Stomach (tissue), 9 donors: ENCODE results near the gene CACNB2. TPM values are rescaled to one million over a fixed set of nuclear protein-coding genes. Genes with fewer than 3 reads are reported as not detected.

Experiments used
- DNase-seq, 2 donors: peaks; one replicate each; pipeline versions ENCODE4 v3.0.0 to v3.0.0-alpha.2; 2013 to 2019
- H3K27ac ChIP-seq, 5 donors: fragments of 200-600 bp in 4 of 5; sonication (generic) in 4 of 5; one replicate each; pipeline ENCODE4 v1.5.1; 2013 to 2019; ENCODE audit warnings: mild to moderate bottlenecking in 1 of 5, moderate library complexity in 1 of 5
- H3K27me3 ChIP-seq, 3 donors: fragments of 200-600 bp; sonication (generic); one replicate each; pipeline ENCODE4 v1.5.1; 2017 to 2019; ENCODE audit warnings: mixed run types in 1 of 3
- H3K36me3 ChIP-seq, 4 donors: fragments of 200-600 bp; sonication (generic); 1 replicate in 3 of 4; 2 replicates in 1 of 4; pipeline ENCODE4 v1.5.1; 2016 to 2019
- H3K4me1 ChIP-seq, 4 donors: fragments of 200-600 bp; sonication (generic); one replicate each; pipeline ENCODE4 v1.5.1; 2016 to 2019
- H3K4me3 ChIP-seq, 4 donors: fragments of 200-600 bp; sonication (generic) in 3 of 4; one replicate each; pipeline ENCODE4 v1.5.1; 2016 to 2019; ENCODE audit warnings: mild to moderate bottlenecking in 1 of 4
- H3K9me3 ChIP-seq, 4 donors: fragments of 200-600 bp; sonication (generic); one replicate each; pipeline ENCODE4 v1.5.1; 2016 to 2019
- EP300 ChIP-seq: sonication (generic); formaldehyde crosslinking; IDR thresholded peaks from one replicate; pipeline ENCODE4 v1.6.1; 2017; ENCODE audit warnings: antibody characterized with exemption
- POLR2A ChIP-seq, 4 donors: fragments of 450-650 bp; IDR thresholded peaks; one replicate each; pipeline ENCODE4 v1.6.1; 2016; ENCODE audit warnings: antibody characterized with exemption in 4 of 4, control low read depth in 2 of 4, mild to moderate bottlenecking in 1 of 4, moderate library complexity in 1 of 4
- POLR2AphosphoS5 ChIP-seq, 3 donors: sonication (generic); formaldehyde crosslinking; IDR thresholded peaks; one replicate each; pipeline ENCODE4 v1.6.1; 2016; ENCODE audit warnings: antibody characterized with exemption in 3 of 3
- WGBS, 5 donors: extraction: QIAGEN DNeasy Blood & Tissue Kit in 3 of 5; methylation state at CpG; one replicate each; pipeline versions ENCODE4 v1.1.5 to v1.1.7; 2013 to 2018; 5-methylcytosine and 5-hydroxymethylcytosine counted together
- intact Hi-C: fragments of 100-400 bp; cut with DNase I; formaldehyde crosslinking; loops from one replicate; pipeline ENCODE4 v1.15.1; 2023; ENCODE audit warnings: low total_unique reads
- polyA plus RNA-seq, 3 donors: library from polyadenylated mRNA; stranded (reverse); fragments of 200-250 nt; gene quantifications; one replicate each; pipeline ENCODE4 v1.2.3, GENCODE V29; 2013
- total RNA-seq, 5 donors: library from RNA; depleted of rRNA; stranded (reverse); fragments of >200 nt; gene quantifications; one replicate each; pipeline versions ENCODE4 v1.1.0 to v1.2.3, GENCODE V29; 2014 to 2016
- TF ChIP-seq, protein P1 (sequence below), 7 experiments: fragments of 450-650 bp in 4 of 7; fragments of 200-600 bp in 3 of 7; sonication (generic) in 3 of 7; IDR thresholded peaks; one replicate each; pipeline ENCODE4 v1.5.1; 2016 to 2019; ENCODE audit warnings: antibody characterized with exemption in 7 of 7, control low read depth in 2 of 7, mild to moderate bottlenecking in 1 of 7
- donor health status: healthy with polysubstance abuse.
- donor health status: Bipolar disorder and iron deficiency.
- donor health status: healthy.

CACNB2 gene
- total and polyA plus RNA-seq, 8 donors = 0.31 to 42.9 (median 14.3) TPM

DNA sequence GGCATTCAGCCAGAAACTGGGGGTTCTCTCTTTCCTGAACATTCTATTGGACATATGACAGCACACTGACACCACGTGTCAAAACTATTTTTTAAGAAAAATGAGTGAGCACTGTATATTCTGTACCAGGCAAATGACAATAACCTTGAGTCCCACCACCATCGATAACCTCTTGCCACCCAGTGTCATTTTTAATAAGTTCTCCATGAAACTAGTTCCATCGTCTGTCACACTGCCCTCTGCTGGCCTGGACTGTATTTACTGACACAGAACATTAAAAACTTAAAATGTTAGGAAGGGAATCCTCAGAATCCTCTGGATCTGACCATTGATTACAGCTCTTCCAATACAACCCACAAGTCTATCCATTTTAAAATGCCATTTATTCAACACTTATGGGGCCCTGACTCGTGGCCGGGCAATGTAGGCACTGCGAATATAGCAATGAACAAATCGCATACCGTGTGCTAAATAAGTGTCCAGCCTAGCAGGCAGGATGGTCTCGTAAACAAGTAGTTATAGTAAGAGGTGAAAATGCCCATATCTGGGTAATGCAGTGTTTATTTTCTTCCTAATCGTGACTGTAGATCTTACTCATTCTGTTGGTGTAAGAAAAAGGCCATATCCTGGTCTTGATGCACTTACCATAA lies 35.9 kb upstream of the CACNB2 start:
- peak; percentile 43 to 60 for DNase-seq
- Histone ChIP-seq H3K9me3 (no peaks in the 10 kb centered on the region), H3K27ac (no peak overlapping the region), H3K27me3 (no peaks in the 10 kb centered on the region), H3K4me1 (peaks cover 0 to 6% (median 0%) of the 10 kb centered on the region in 4 donors), H3K4me3 (no peak overlapping the region), H3K36me3 (no peaks in the 10 kb centered on the region)
- intact Hi-C loops = no loop called here
- no peak for TF ChIP-seq EP300
- TF ChIP-seq, protein P1, sequence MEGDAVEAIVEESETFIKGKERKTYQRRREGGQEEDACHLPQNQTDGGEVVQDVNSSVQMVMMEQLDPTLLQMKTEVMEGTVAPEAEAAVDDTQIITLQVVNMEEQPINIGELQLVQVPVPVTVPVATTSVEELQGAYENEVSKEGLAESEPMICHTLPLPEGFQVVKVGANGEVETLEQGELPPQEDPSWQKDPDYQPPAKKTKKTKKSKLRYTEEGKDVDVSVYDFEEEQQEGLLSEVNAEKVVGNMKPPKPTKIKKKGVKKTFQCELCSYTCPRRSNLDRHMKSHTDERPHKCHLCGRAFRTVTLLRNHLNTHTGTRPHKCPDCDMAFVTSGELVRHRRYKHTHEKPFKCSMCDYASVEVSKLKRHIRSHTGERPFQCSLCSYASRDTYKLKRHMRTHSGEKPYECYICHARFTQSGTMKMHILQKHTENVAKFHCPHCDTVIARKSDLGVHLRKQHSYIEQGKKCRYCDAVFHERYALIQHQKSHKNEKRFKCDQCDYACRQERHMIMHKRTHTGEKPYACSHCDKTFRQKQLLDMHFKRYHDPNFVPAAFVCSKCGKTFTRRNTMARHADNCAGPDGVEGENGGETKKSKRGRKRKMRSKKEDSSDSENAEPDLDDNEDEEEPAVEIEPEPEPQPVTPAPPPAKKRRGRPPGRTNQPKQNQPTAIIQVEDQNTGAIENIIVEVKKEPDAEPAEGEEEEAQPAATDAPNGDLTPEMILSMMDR (IDR thresholded peaks at IDR 0.05) = peak in 4 of 7 experiments; percentile 35 to 54 (median 50)
- WGBS, 5 donors = 65 to 70% (median 68%) methylated on average over 10 of the region's 10 CpGs

DNA sequence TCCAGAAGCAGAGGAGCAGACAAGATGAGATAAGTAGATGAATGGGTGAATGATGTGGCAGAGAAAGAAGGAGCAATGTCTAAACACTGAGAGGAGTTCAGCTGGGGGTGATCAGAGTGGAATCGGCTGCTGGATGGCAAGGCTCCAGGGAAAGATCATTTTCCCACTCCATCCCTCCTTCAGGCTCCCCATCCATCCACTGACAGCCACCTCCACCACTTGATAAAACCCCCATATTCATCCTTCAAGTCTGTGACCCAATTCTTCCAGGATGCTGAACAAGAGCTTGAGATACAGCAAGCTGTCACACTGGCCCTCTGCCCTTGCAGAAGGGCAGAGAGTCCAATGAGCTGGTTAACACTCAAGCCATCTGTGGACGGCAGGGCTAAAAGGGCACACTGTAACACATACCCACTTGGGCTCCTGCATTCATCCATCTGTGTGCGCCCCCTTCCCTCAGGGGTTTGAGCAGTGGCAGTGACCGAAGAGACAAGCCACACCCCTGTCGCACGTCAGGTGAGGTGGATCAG lies 30.8 kb upstream of the CACNB2 start:
- 74 to 87% (median 81%) methylated on average over 6 of the region's 6 CpGs for WGBS, 5 donors
- DNase-seq = no peak
- TF ChIP-seq POLR2A (IDR thresholded peaks at IDR 0.05) (no peak), POLR2AphosphoS5 (IDR thresholded peaks at IDR 0.05) (no peak), EP300 (no peak)
- Histone ChIP-seq H3K4me3 (no peak overlapping the region), H3K27me3 (no peaks in the 10 kb centered on the region), H3K9me3 (no peaks in the 10 kb centered on the region), H3K36me3 (no peaks in the 10 kb centered on the region), H3K27ac (no peak overlapping the region), H3K4me1 (peaks cover 0 to 1% (median 0%) of the 10 kb centered on the region in 4 donors)
- intact Hi-C loops = no loop called here

DNA sequence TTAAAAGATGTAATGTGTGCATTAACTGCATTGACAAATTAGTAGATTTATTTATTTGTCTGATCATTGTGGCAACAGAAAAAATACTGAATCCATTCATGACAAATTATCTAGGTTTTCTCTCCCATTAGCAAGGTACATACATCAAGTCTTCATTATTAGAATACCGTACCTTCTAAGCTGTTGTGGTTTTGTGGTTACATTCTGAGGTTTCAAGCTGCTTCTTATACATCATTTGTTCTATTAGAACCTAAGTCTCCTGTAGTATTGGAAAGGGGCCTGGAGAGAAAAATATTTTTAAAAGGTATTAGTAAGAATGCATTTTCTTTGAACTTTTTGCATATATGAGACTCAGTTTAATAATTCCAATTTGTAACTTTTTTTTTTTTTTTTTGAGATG lies 26.3 kb upstream of the CACNB2 start:
- no peaks in the 10 kb centered on the region for H3K9me3 ChIP-seq
- H3K4me3 ChIP-seq = no peak overlapping the region
- H3K4me1 ChIP-seq = no peaks in the 10 kb centered on the region
- WGBS, 5 donors = 58 to 76% (median 67%) methylated on average over 1 of the region's 1 CpG
- H3K27ac ChIP-seq = no peak overlapping the region
- intact Hi-C loops = no loop called here
- H3K27me3 ChIP-seq = no peaks in the 10 kb centered on the region
- DNase-seq = no peak
- H3K36me3 ChIP-seq = no peaks in the 10 kb centered on the region
- TF ChIP-seq, protein P1 (IDR thresholded peaks at IDR 0.05) = no peak
- TF ChIP-seq EP300 = no peak
- TF ChIP-seq POLR2AphosphoS5 (IDR thresholded peaks at IDR 0.05) = no peak
- no peak for TF ChIP-seq POLR2A (IDR thresholded peaks at IDR 0.05)

DNA sequence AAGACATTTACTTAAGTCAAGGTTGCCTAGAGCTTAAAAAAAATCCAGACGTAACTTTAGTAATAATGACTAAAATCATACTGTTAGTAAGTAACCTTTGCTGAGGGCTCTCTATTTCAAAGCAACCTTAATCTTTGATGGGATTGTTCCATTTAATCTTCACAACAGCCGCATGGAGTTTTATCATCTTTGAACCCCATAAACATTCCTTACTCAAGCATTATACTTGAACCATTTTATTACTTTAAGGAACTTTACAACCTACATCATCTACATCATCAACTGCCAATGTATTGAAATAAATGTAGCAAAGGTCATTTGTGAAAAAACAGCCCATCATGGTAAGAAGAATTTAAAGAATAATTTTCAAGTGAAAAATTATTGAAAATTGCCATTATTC lies 22.9 kb upstream of the CACNB2 start:
- intact Hi-C loops = no loop called here
- DNase-seq = no peak
- Histone ChIP-seq H3K36me3 (no peaks in the 10 kb centered on the region), H3K27me3 (no peaks in the 10 kb centered on the region), H3K4me3 (no peak overlapping the region), H3K4me1 (no peaks in the 10 kb centered on the region), H3K27ac (no peak overlapping the region), H3K9me3 (no peaks in the 10 kb centered on the region)
- no peak for TF ChIP-seq EP300
- TF ChIP-seq POLR2AphosphoS5 (IDR thresholded peaks at IDR 0.05) = no peak
- TF ChIP-seq POLR2A (IDR thresholded peaks at IDR 0.05) = no peak
- TF ChIP-seq, protein P1 (IDR thresholded peaks at IDR 0.05) = no peak
- WGBS, 5 donors = 78 to 88% (median 87%) methylated on average over 2 of the region's 2 CpGs

DNA sequence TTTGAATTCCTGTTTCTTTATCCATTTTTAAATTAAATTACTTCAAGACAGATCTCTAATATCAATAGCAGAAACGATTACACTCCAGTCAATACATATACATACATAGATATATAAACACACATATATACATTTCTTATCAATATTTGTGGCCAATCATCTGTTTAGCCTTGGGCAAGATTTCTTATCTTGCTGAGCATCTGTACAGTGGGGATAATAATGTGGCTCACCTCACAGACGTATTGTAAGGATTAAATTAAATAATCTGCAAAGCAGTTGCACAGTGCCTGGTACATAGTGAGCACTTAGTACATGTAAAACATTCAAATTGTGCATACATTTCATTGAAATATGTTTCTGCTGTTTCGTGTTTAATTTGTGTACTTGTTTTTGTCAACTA lies 17.5 kb upstream of the CACNB2 start:
- Histone ChIP-seq H3K9me3 (no peaks in the 10 kb centered on the region), H3K27ac (no peak overlapping the region), H3K4me3 (no peak overlapping the region), H3K36me3 (no peaks in the 10 kb centered on the region), H3K4me1 (no peaks in the 10 kb centered on the region), H3K27me3 (no peaks in the 10 kb centered on the region)
- TF ChIP-seq EP300 = no peak
- TF ChIP-seq, protein P1 (IDR thresholded peaks at IDR 0.05) = no peak
- no peak for TF ChIP-seq POLR2AphosphoS5 (IDR thresholded peaks at IDR 0.05)
- no peak for TF ChIP-seq POLR2A (IDR thresholded peaks at IDR 0.05)
- DNase-seq = no peak
- 69 to 79% (median 73%) methylated on average over 3 of the region's 3 CpGs for WGBS, 5 donors
- intact Hi-C loops = no loop called here
